Body of pancreas (tissue), 4 donors: ENCODE measurements around the gene ZNF711. TPM values are rescaled to one million over a fixed set of nuclear protein-coding genes. Genes with fewer than 3 reads are reported as not detected.
A peak's percentile ranks its signal among the peaks of the same experiment; 100 is the strongest.
"Not testable (repeated sequence)": the region's sequence is repeated elsewhere in the genome, so short reads cannot be mapped to it uniquely, and the experiment has no call there.

Source experiments
- ATAC-seq: fragments of 150-250 bp; one replicate; pipeline ENCODE4 v1.9.1; 2016
- DNase-seq, 4 donors: peaks; one replicate each; pipeline ENCODE4 v3.0.0-alpha.2; 2019
- H3K27ac ChIP-seq, 4 donors: fragments of 200-600 bp; sonication (generic); 1 replicate in 3 of 4; 2 replicates in 1 of 4; pipeline versions ENCODE4 v1.5.1 to v1.6.1; 2016 to 2019; ENCODE audit warnings: mild to moderate bottlenecking in 1 of 4, mixed read lengths in 1 of 4, moderate library complexity in 1 of 4
- H3K27me3 ChIP-seq, 2 donors: fragments of 200-600 bp; sonication (generic); one replicate each; pipeline ENCODE4 v1.6.0; 2016; ENCODE audit warnings: mild to moderate bottlenecking in 1 of 2
- H3K36me3 ChIP-seq, 2 donors: fragments of 200-600 bp; sonication (generic); replicated peaks in 1 of 2; 2 replicates each; pipeline ENCODE4 v1.5.1; 2016; ENCODE audit warnings: low read depth in 2 of 2; ENCODE audit not compliant: insufficient read depth in 1 of 2
- H3K4me1 ChIP-seq: fragments of 200-600 bp; sonication (generic); one replicate; pipeline ENCODE4 v1.6.0; 2016
- H3K4me3 ChIP-seq, 2 donors: fragments of 200-600 bp; sonication (generic); 1 replicate in 1 of 2; 2 replicates in 1 of 2; pipeline ENCODE4 v1.5.1; 2016 to 2019
- H3K9me3 ChIP-seq, 3 donors: fragments of 200-600 bp; sonication (generic); 1 replicate in 2 of 3; 2 replicates in 1 of 3; pipeline ENCODE4 v1.5.1; 2016
- CTCF ChIP-seq, 7 experiments: fragments of 450-650 bp in 4 of 7; fragments of 200-600 bp in 3 of 7; sonication (generic) in 3 of 7; IDR thresholded peaks; one replicate each; pipeline ENCODE4 v1.5.1; 2016 to 2019; ENCODE audit warnings: antibody characterized with exemption in 7 of 7
- POLR2A ChIP-seq, 3 donors: fragments of 450-650 bp; IDR thresholded peaks; one replicate each; pipeline ENCODE4 v1.6.1; 2016; ENCODE audit warnings: antibody characterized with exemption in 3 of 3, mild to moderate bottlenecking in 2 of 3
- WGBS, 2 donors: methylation state at CpG; one replicate each; pipeline ENCODE4 v1.1.5; 2017; 5-methylcytosine and 5-hydroxymethylcytosine counted together
- intact Hi-C: fragments of 100-400 bp; cut with DNase I; formaldehyde crosslinking; loops from one replicate; pipeline ENCODE4 v1.15.1; 2023
- total RNA-seq, 2 donors: library from RNA; depleted of rRNA; stranded (reverse); fragments of >200 nt; gene quantifications; one replicate each; pipeline ENCODE4 v1.1.0, GENCODE V29; 2016

The ZNF711 gene
- total RNA-seq, 2 donors from 2014 or later, result 4.7 to 5.6 TPM

- no peaks in the 10 kb centered on the region for H3K27me3 ChIP-seq
- H3K36me3 ChIP-seq, result no peaks in the 10 kb centered on the region
- DNase-seq, result no peak
- WGBS, 2 donors, result 82 to 83% methylated on average over 1 of the region's 1 CpG
- H3K4me3 ChIP-seq, result no peak overlapping the region
- intact Hi-C loops, result no loop called here
- no peaks in the 10 kb centered on the region for H3K4me1 ChIP-seq
- H3K9me3 ChIP-seq, result no peaks in the 10 kb centered on the region
- no peak for TF ChIP-seq CTCF (IDR thresholded peaks at IDR 0.05)
- no peak for TF ChIP-seq POLR2A (IDR thresholded peaks at IDR 0.05)
- H3K27ac ChIP-seq, result no peak overlapping the region
- no peak for ATAC-seq
Measured at GRCh38 chrX:85215946-85216345, 27.8 kb upstream of the ZNF711 start.

GRCh38 chrX:85221361-85221760 is 22.4 kb upstream of the ZNF711 start:
- H3K36me3 ChIP-seq, result no peaks in the 10 kb centered on the region
- no peaks in the 10 kb centered on the region for H3K4me1 ChIP-seq
- intact Hi-C loops, result no loop called here
- DNase-seq, result no peak
- H3K27ac ChIP-seq, result no peak overlapping the region
- 56 to 60% methylated on average over 1 of the region's 1 CpG for WGBS, 2 donors
- TF ChIP-seq POLR2A (IDR thresholded peaks at IDR 0.05) (no peak), CTCF (IDR thresholded peaks at IDR 0.05) (no peak)
- ATAC-seq, result no peak
- H3K27me3 ChIP-seq, result no peaks in the 10 kb centered on the region
- H3K9me3 ChIP-seq, result no peaks in the 10 kb centered on the region
- H3K4me3 ChIP-seq, result no peak overlapping the region

GRCh38 chrX:85223359-85223758 is 20.4 kb upstream of the ZNF711 start:
- DNase-seq (no peak), ATAC-seq (no peak)
- WGBS, 2 donors, result 53 to 63% methylated on average over 2 of the region's 2 CpGs
- intact Hi-C loops, result no loop called here
- Histone ChIP-seq H3K36me3 (no peaks in the 10 kb centered on the region), H3K4me1 (no peaks in the 10 kb centered on the region), H3K27me3 (no peaks in the 10 kb centered on the region), H3K4me3 (no peak overlapping the region), H3K27ac (no peak overlapping the region), H3K9me3 (no peaks in the 10 kb centered on the region)
- TF ChIP-seq CTCF (IDR thresholded peaks at IDR 0.05) (no peak), POLR2A (IDR thresholded peaks at IDR 0.05) (no peak)

GRCh38 chrX:85243155-85243554 is 636 bp upstream of the ZNF711 start:
- DNase-seq (no peak), ATAC-seq (no peak)
- Histone ChIP-seq H3K27ac (peak overlapping the region in 3 of 4 donors; percentile 76 to 83 (median 78)), H3K9me3 (no peaks in the 10 kb centered on the region), H3K36me3 (no peaks in the 10 kb centered on the region), H3K4me1 (no peaks in the 10 kb centered on the region), H3K4me3 (no peak overlapping the region), H3K27me3 (no peaks in the 10 kb centered on the region)
- 35 to 38% methylated on average over 2 of the region's 2 CpGs for WGBS, 2 donors
- intact Hi-C loops, result no loop called here
- TF ChIP-seq CTCF (IDR thresholded peaks at IDR 0.05) (no peak), POLR2A (IDR thresholded peaks at IDR 0.05) (no peak)

GRCh38 chrX:85244450-85245211 is 840 bp downstream of the ZNF711 start:
- Histone ChIP-seq H3K4me3 (peak overlapping the region; percentile 27 to 56), H3K36me3 (no peaks in the 10 kb centered on the region), H3K27me3 (no peaks in the 10 kb centered on the region), H3K4me1 (no peaks in the 10 kb centered on the region), H3K27ac (peak overlapping the region in 3 of 4 donors; percentile 76 to 83 (median 78)), H3K9me3 (no peaks in the 10 kb centered on the region)
- DNase-seq (peak; percentile 2 to 29 (median 14)), ATAC-seq (peak; percentile 55)
- no peak for TF ChIP-seq POLR2A (IDR thresholded peaks at IDR 0.05)
- TF ChIP-seq CTCF (IDR thresholded peaks at IDR 0.05), result no peak
- WGBS, 2 donors, result 0% methylated on average over 8 to 28 of the region's 42 CpGs
- intact Hi-C loops, result no loop called here

GRCh38 chrX:85285286-85285685 is 41.5 kb downstream of the ZNF711 start:
- H3K9me3 ChIP-seq, H3K4me1 ChIP-seq, ATAC-seq, intact Hi-C loops, H3K27me3 ChIP-seq, H3K4me3 ChIP-seq, H3K27ac ChIP-seq, H3K36me3 ChIP-seq, DNase-seq: not testable (repeated sequence)
- 86 to 92% methylated on average over 2 to 6 of the region's 6 CpGs for WGBS, 2 donors
